Liver (tissue), 10 donors: Measurements from ENCODE around the gene DLEC1. TPM values are rescaled to one million over a fixed set of nuclear protein-coding genes. Genes with fewer than 3 reads are reported as not detected.

Experiments
- DNase-seq: peaks from one replicate; pipeline ENCODE4 v3.0.0-alpha.2; 2017; ENCODE audit warnings: low spot score
- H3K27ac ChIP-seq, 2 donors: one replicate each; pipeline ENCODE4 v1.7.0; 2013; ENCODE audit warnings: inconsistent platforms in 2 of 2, low read length in 2 of 2, control low read depth in 1 of 2, low read depth in 1 of 2, mild to moderate bottlenecking in 1 of 2
- H3K27me3 ChIP-seq, 4 donors: one replicate each; pipeline versions ENCODE4 v1.6.1 to v1.7.0; 2013; ENCODE audit warnings: low read length in 3 of 4, inconsistent platforms in 1 of 4, mild to moderate bottlenecking in 1 of 4, moderate library complexity in 1 of 4; ENCODE audit not compliant: control insufficient read depth in 4 of 4, insufficient read depth in 4 of 4
- H3K36me3 ChIP-seq, 4 donors: one replicate each; pipeline versions ENCODE4 v1.6.1 to v1.7.0; 2013; ENCODE audit warnings: low read length in 3 of 4, mild to moderate bottlenecking in 3 of 4, low read depth in 1 of 4, moderate library complexity in 1 of 4; ENCODE audit not compliant: control insufficient read depth in 4 of 4, insufficient read depth in 3 of 4
- H3K4me1 ChIP-seq, 4 donors: one replicate each; pipeline versions ENCODE4 v1.6.1 to v1.7.0; 2013; ENCODE audit warnings: low read length in 3 of 4, mild to moderate bottlenecking in 3 of 4, moderate library complexity in 1 of 4; ENCODE audit not compliant: control insufficient read depth in 4 of 4, insufficient read depth in 4 of 4
- H3K4me3 ChIP-seq, 3 donors: one replicate each; pipeline versions ENCODE4 v1.6.1 to v1.7.0; 2013; ENCODE audit warnings: low read length in 3 of 3, control low read depth in 1 of 3, low read depth in 1 of 3, mild to moderate bottlenecking in 1 of 3
- H3K9ac ChIP-seq, 2 donors: one replicate each; pipeline ENCODE4 v1.7.0; 2013; ENCODE audit warnings: low read length in 2 of 2, mild to moderate bottlenecking in 2 of 2, moderate library complexity in 2 of 2, control low read depth in 1 of 2, low read depth in 1 of 2
- H3K9me3 ChIP-seq, 4 donors: one replicate each; pipeline versions ENCODE4 v1.6.1 to v1.7.0; 2013; ENCODE audit warnings: low read length in 3 of 4; ENCODE audit not compliant: control insufficient read depth in 4 of 4
- CTCF ChIP-seq: fragments of 150-350 bp; IDR thresholded peaks from 2 replicates; pipeline ENCODE4 v1.5.1; 2017; ENCODE audit warnings: improper control_type of control experiment, low read depth, low read length; ENCODE audit not compliant: missing input control
- EGR1 ChIP-seq, 2 donors: IDR thresholded peaks; 2 replicates each; pipeline ENCODE4 v1.6.1; 2016 to 2018; ENCODE audit warnings: antibody characterized with exemption in 2 of 2, low read depth in 2 of 2
- NR2F2 ChIP-seq: IDR thresholded peaks from 2 replicates; pipeline ENCODE4 v1.6.1; 2016; ENCODE audit warnings: antibody characterized with exemption
- WGBS: extraction: QIAGEN DNeasy Blood & Tissue Kit; methylation state at CpG from one replicate; pipeline ENCODE4 v1.1.7; 2013; 5-methylcytosine and 5-hydroxymethylcytosine counted together
- polyA plus RNA-seq, 2 donors: library from polyadenylated mRNA; stranded (reverse) in 1 of 2; unstranded in 1 of 2; fragments of 200-250 nt in 1 of 2; fragments of >200 nt in 1 of 2; fragmentation: Nextera tagmentation in 1 of 2; extraction: Ambion mirVana in 1 of 2; gene quantifications; one replicate each; pipeline versions ENCODE4 v1.2.1 to v1.2.3, GENCODE V29; 2013 to 2015
- small RNA-seq: library from RNA; depleted of rRNA; stranded (forward); fragments of <200 nt; gene quantifications from one replicate; pipeline ENCODE3, GENCODE V24; 2014
- total RNA-seq, 2 donors: library from RNA; depleted of rRNA; stranded (reverse); fragments of >200 nt; gene quantifications; one replicate each; pipeline ENCODE4 v1.2.3, GENCODE V29; 2014
- donor health status: healthy.
- donor health status: healthy.
- donor health status: healthy.
- donor health status: healthy.
- donor health status: healthy.

The DLEC1 gene
- total and polyA plus RNA-seq, 4 donors, result 0.09 to 0.63 (median 0.30) TPM

GRCh38 chr3:38171622-38172021, 132.6 kb downstream of the DLEC1 start:
- WGBS, result 90% methylated on average over 2 of the region's 2 CpGs
- Histone ChIP-seq H3K36me3 (no peaks in the 10 kb centered on the region), H3K27ac (no peak overlapping the region), H3K9me3 (no peaks in the 10 kb centered on the region), H3K4me1 (peaks cover 0 to 13% (median 4%) of the 10 kb centered on the region in 4 donors), H3K9ac (no peak overlapping the region), H3K27me3 (no peaks in the 10 kb centered on the region), H3K4me3 (no peak overlapping the region)
- DNase-seq, result no peak
- no peak for TF ChIP-seq NR2F2
- TF ChIP-seq EGR1 (IDR thresholded peaks at IDR 0.05; ENCODE audit: low read depth in 2 of 2), result no peak
- TF ChIP-seq CTCF, result no peak

Small RNA genes lying within 50 kb of the gene (small RNA-seq; reads per million reads assigned to genes)
- gene RF00019, result not detected

Other genes with a start within 250 kb of the DLEC1 start
- gene CTDSPL, start 177.3 kb upstream of the DLEC1 start, total RNA-seq, result 10 to 100 TPM; 16.7 to 17.2 TPM
- 10 to 100 TPM in 1 of 2 donors, 1 to 10 TPM in 1; 8.4 to 11.7 TPM for gene CTDSPL, start 177.3 kb upstream of the DLEC1 start, polyA plus RNA-seq
- 1 to 10 TPM; 2.2 to 3.5 TPM for gene VILL, start 48.4 kb upstream of the DLEC1 start, total RNA-seq
- 1 to 10 TPM in 1 of 2 donors, under 1 TPM in 1; 0.88 to 1.1 TPM for gene VILL, start 48.4 kb upstream of the DLEC1 start, polyA plus RNA-seq
- 10 to 100 TPM in 1 of 2 donors, 1 to 10 TPM in 1; 9.5 to 10.5 TPM for gene PLCD1, start 9.6 kb upstream of the DLEC1 start, total RNA-seq
- 1 to 10 TPM; 6.7 to 8.7 TPM for gene PLCD1, start 9.6 kb upstream of the DLEC1 start, polyA plus RNA-seq
- gene ACAA1, start 97.9 kb downstream of the DLEC1 start, total RNA-seq, result 100 to 1,000 TPM; 220 to 410 TPM
- 100 to 1,000 TPM; 338 to 342 TPM for gene ACAA1, start 97.9 kb downstream of the DLEC1 start, polyA plus RNA-seq
- gene MYD88, start 99.5 kb downstream of the DLEC1 start, total RNA-seq, result 10 to 100 TPM; 15.4 to 60.3 TPM
- gene MYD88, start 99.5 kb downstream of the DLEC1 start, polyA plus RNA-seq, result 10 to 100 TPM; 37.0 to 51.1 TPM
- gene OXSR1, start 126.3 kb downstream of the DLEC1 start, total RNA-seq, result 10 to 100 TPM; 16.2 to 24.7 TPM
- 1 to 10 TPM; 4.3 to 8.2 TPM for gene OXSR1, start 126.3 kb downstream of the DLEC1 start, polyA plus RNA-seq
- under 1 TPM; 0.14 to 0.42 TPM for gene SLC22A13, start 226.6 kb downstream of the DLEC1 start, total RNA-seq
- gene SLC22A13, start 226.6 kb downstream of the DLEC1 start, polyA plus RNA-seq, result under 1 TPM in 1 of 2 donors, not detected in 1; 0.10 TPM
- under 1 TPM in 1 of 2 donors, not detected in 1; 0.17 TPM for gene SLC22A14, start 243.1 kb downstream of the DLEC1 start, total RNA-seq
- gene SLC22A14, start 243.1 kb downstream of the DLEC1 start, polyA plus RNA-seq, result not detected